Measurements from ENCODE around the gene NXT1. TPM values are rescaled to one million over a fixed set of nuclear protein-coding genes. Genes with fewer than 3 reads are reported as not detected.

NXT1 gene
- polyA plus RNA-seq, 1 of the 3 experiments (the other 2 are of a cell fraction), result 28.2 TPM

DNA sequence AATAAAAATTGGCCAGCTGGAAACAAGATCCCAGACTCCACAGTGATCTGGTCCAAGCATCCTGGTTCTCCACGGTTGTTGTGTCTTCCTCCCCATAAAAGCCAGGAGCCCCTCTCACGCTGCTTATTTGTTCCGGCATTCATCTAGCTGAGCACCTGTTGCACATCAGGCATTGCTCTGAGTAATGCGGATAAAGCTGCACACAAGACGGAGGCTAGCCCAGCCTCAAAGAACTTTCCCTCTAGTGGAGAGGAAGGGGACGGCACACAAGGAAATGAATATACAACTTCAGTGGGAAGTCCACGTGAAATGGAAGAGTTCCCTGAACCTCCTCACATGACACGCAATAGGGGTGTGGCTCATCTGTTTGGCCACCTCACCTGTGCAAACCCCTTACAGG lies 30.3 kb upstream of the NXT1 start:
- H3K4me1 ChIP-seq (ENCODE audit: control insufficient read depth in 1 of 2, insufficient read depth in 2 of 2, low read depth in 1 of 2, low read length in 1 of 2), result no peaks in the 10 kb centered on the region
- H4K20me1 ChIP-seq (ENCODE audit: insufficient read depth), result no peaks in the 10 kb centered on the region
- 14% methylated on average over 6 of the region's 8 CpGs for WGBS (ENCODE audit: low lambda C conversion rate)
- no peaks in the 10 kb centered on the region for H3K79me2 ChIP-seq (ENCODE audit: insufficient read depth)
- TF ChIP-seq SIN3A (IDR thresholded peaks at IDR 0.05; ENCODE audit: borderline replicate concordance, low read depth, low read length), result no peak
- no peak for TF ChIP-seq JUND (IDR thresholded peaks at IDR 0.05)
- no peak for TF ChIP-seq FOSL2 (IDR thresholded peaks at IDR 0.05; ENCODE audit: borderline replicate concordance, low read depth)
- TF ChIP-seq CTCF (IDR thresholded peaks at IDR 0.05), result peak; percentile 57
- ChIA-PET POLR2A (no interaction called here), CTCF (interaction anchor here (1.3 to 3.9 kb wide), 3 partner anchors 16 to 23 kb away, joined by 3 to 19 read pairs (median 6); no protein-coding TSS in a partner anchor)
- peaks cover 75% of the 10 kb centered on the region for H3K27me3 ChIP-seq (ENCODE audit: insufficient read depth)
- no peak overlapping the region for H3K4me2 ChIP-seq
- no peaks in the 10 kb centered on the region for H3K9me2 ChIP-seq
- no peaks in the 10 kb centered on the region for H3K36me3 ChIP-seq (replicated peaks in 1 of 2; ENCODE audit: control insufficient read depth in 1 of 2, insufficient read depth in 2 of 2, low read length in 1 of 2)
- H3F3A ChIP-seq (replicated peaks; ENCODE audit: insufficient read depth), result no peaks in the 10 kb centered on the region
- H2AFZ ChIP-seq (ENCODE audit: low read depth), result no peak overlapping the region
- H3K27ac ChIP-seq (ENCODE audit: low read depth in 2 of 2, low read length in 1 of 2), result no peak overlapping the region
- H3K9me3 ChIP-seq, result no peaks in the 10 kb centered on the region
- no peak overlapping the region for H3K4me3 ChIP-seq (ENCODE audit: low read depth in 2 of 2, low read length in 1 of 2)
- peak; percentile 24 for DNase-seq
- H3K9ac ChIP-seq, result no peak overlapping the region

- CTCF ChIA-PET, result no interaction called here
- POLR2A ChIA-PET, result no interaction called here
These were observed 25.5 kb upstream of the NXT1 start for GRCh38 chr20:23325107-23325506.

More at GRCh38 chr20:23325107-23325506, 25.5 kb upstream of the NXT1 start:
- H3K36me3 ChIP-seq (replicated peaks in 1 of 2; ENCODE audit: control insufficient read depth in 1 of 2, insufficient read depth in 2 of 2, low read length in 1 of 2), result no peaks in the 10 kb centered on the region
- H3F3A ChIP-seq (replicated peaks; ENCODE audit: insufficient read depth), result no peaks in the 10 kb centered on the region
- no peak overlapping the region for H3K27ac ChIP-seq (ENCODE audit: low read depth in 2 of 2, low read length in 1 of 2)
- no peaks in the 10 kb centered on the region for H3K4me1 ChIP-seq (ENCODE audit: control insufficient read depth in 1 of 2, insufficient read depth in 2 of 2, low read depth in 1 of 2, low read length in 1 of 2)
- H3K9me2 ChIP-seq, result no peaks in the 10 kb centered on the region
- no peak overlapping the region for H3K4me2 ChIP-seq
- no peak for DNase-seq
- no peak overlapping the region for H2AFZ ChIP-seq (ENCODE audit: low read depth)
- H3K79me2 ChIP-seq (ENCODE audit: insufficient read depth), result no peaks in the 10 kb centered on the region
- H4K20me1 ChIP-seq (ENCODE audit: insufficient read depth), result no peaks in the 10 kb centered on the region
- TF ChIP-seq MEF2A (IDR thresholded peaks at IDR 0.05; ENCODE audit: borderline replicate concordance, low read depth) (no peak), RXRA (IDR thresholded peaks at IDR 0.05; ENCODE audit: borderline replicate concordance, low read depth) (no peak), IRF3 (IDR thresholded peaks at IDR 0.05; ENCODE audit: low read depth, low read length) (no peak)
- TF ChIP-seq, protein P1, sequence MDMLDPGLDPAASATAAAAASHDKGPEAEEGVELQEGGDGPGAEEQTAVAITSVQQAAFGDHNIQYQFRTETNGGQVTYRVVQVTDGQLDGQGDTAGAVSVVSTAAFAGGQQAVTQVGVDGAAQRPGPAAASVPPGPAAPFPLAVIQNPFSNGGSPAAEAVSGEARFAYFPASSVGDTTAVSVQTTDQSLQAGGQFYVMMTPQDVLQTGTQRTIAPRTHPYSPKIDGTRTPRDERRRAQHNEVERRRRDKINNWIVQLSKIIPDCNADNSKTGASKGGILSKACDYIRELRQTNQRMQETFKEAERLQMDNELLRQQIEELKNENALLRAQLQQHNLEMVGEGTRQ (IDR thresholded peaks at IDR 0.05; ENCODE audit: borderline replicate concordance, low read depth, low read length), result no peak
- WGBS (ENCODE audit: low lambda C conversion rate), result 2% methylated on average over 3 of the region's 3 CpGs
- no peaks in the 10 kb centered on the region for H3K9me3 ChIP-seq
- peaks cover 51% of the 10 kb centered on the region for H3K27me3 ChIP-seq (ENCODE audit: insufficient read depth)
- no peak overlapping the region for H3K4me3 ChIP-seq (ENCODE audit: low read depth in 2 of 2, low read length in 1 of 2)
- H3K9ac ChIP-seq, result no peak overlapping the region

Data from SK-N-SH (cell line).